ENCODE data around the gene TRAK2. TPM values are rescaled to one million over a fixed set of nuclear protein-coding genes. Genes with fewer than 3 reads are reported as not detected.
"Not testable (repeated sequence)": the region's sequence is repeated elsewhere in the genome, so short reads cannot be mapped to it uniquely, and the experiment has no call there.

The TRAK2 gene
- polyA plus RNA-seq, 1 of the 3 experiments (the other 2 are of a cell fraction): 10.4 TPM

GRCh38 chr2:201369775-201370174 lies 81.5 kb downstream of the TRAK2 start:
- TF ChIP-seq TAF1 (IDR thresholded peaks at IDR 0.05; ENCODE audit: borderline replicate concordance, low read depth, low read length): no peak
- TF ChIP-seq MEF2A (IDR thresholded peaks at IDR 0.05; ENCODE audit: borderline replicate concordance, low read depth): no peak
- TF ChIP-seq EZH2phosphoT487 (IDR thresholded peaks at IDR 0.05; ENCODE audit: borderline replicate concordance, low read depth): no peak
- TF ChIP-seq TEAD4 (IDR thresholded peaks at IDR 0.05; ENCODE audit: borderline replicate concordance, insufficient read depth): no peak
- TF ChIP-seq FOXJ3 (CRISPR knock-in tag; IDR thresholded peaks at IDR 0.05): no peak
- TF ChIP-seq RAD21 (IDR thresholded peaks at IDR 0.05; ENCODE audit: low read length): no peak
- TF ChIP-seq IRF3 (IDR thresholded peaks at IDR 0.05; ENCODE audit: low read depth, low read length): no peak
- no peak for TF ChIP-seq EP300 (IDR thresholded peaks at IDR 0.05; ENCODE audit: borderline replicate concordance in 1 of 2, low read depth in 1 of 2, low read length in 1 of 2)
- no peak for TF ChIP-seq SIN3A (IDR thresholded peaks at IDR 0.05; ENCODE audit: borderline replicate concordance, low read depth, low read length)
- TF ChIP-seq NRF1 (IDR thresholded peaks at IDR 0.05; ENCODE audit: low read depth, low read length): no peak
- TF ChIP-seq USF2 (IDR thresholded peaks at IDR 0.05; ENCODE audit: borderline replicate concordance, low read depth, low read length): no peak
- no peak for TF ChIP-seq FOSL2 (IDR thresholded peaks at IDR 0.05; ENCODE audit: borderline replicate concordance, low read depth)
- no peak for TF ChIP-seq CHD2 (IDR thresholded peaks at IDR 0.05; ENCODE audit: low read length, partially characterized antibody)
- peaks cover 0 to 23% of the 10 kb centered on the region in 2 experiments for H3K36me3 ChIP-seq (replicated peaks in 1 of 2; ENCODE audit: control insufficient read depth in 1 of 2, insufficient read depth in 2 of 2, low read length in 1 of 2)
- CTCF ChIA-PET: no interaction called here

GRCh38 chr2:201369318-201369717 lies 81.9 kb downstream of the TRAK2 start:
- H3K4me2 ChIP-seq; H4K20me1 ChIP-seq (ENCODE audit: insufficient read depth); H3K27me3 ChIP-seq (ENCODE audit: insufficient read depth); H3K79me2 ChIP-seq (ENCODE audit: insufficient read depth); DNase-seq; H3K9ac ChIP-seq; POLR2A ChIA-PET; H3K27ac ChIP-seq (ENCODE audit: low read depth in 2 of 2, low read length in 1 of 2); H3K9me2 ChIP-seq; H2AFZ ChIP-seq (ENCODE audit: low read depth); H3K4me3 ChIP-seq (ENCODE audit: low read depth in 2 of 2, low read length in 1 of 2); H3K4me1 ChIP-seq (ENCODE audit: control insufficient read depth in 1 of 2, insufficient read depth in 2 of 2, low read depth in 1 of 2, low read length in 1 of 2): not testable (repeated sequence)
- CTCF ChIA-PET: interaction anchor here (1.2 kb wide), 1 partner anchor 138 kb away, joined by 4 read pairs; no protein-coding TSS in a partner anchor
- H3K9me3 ChIP-seq: peaks cover 12% of the 10 kb centered on the region; the same call in 1 of the 2 replicates
- WGBS (ENCODE audit: low lambda C conversion rate): 84% methylated on average over 3 of the region's 8 CpGs
- peaks cover 13% of the 10 kb centered on the region for H3F3A ChIP-seq (replicated peaks; ENCODE audit: insufficient read depth)
- H3K36me3 ChIP-seq (replicated peaks in 1 of 2; ENCODE audit: control insufficient read depth in 1 of 2, insufficient read depth in 2 of 2, low read length in 1 of 2): peaks cover 0 to 22% of the 10 kb centered on the region in 2 experiments

More at GRCh38 chr2:201369775-201370174, 81.5 kb downstream of the TRAK2 start:
- Histone ChIP-seq H3K9ac (no peak overlapping the region), H3F3A (replicated peaks; ENCODE audit: insufficient read depth) (peaks cover 13% of the 10 kb centered on the region), H3K27ac (ENCODE audit: low read depth in 2 of 2, low read length in 1 of 2) (no peak overlapping the region), H3K27me3 (ENCODE audit: insufficient read depth) (no peaks in the 10 kb centered on the region), H2AFZ (ENCODE audit: low read depth) (no peak overlapping the region), H3K4me2 (no peak overlapping the region), H3K4me3 (ENCODE audit: low read depth in 2 of 2, low read length in 1 of 2) (no peak overlapping the region), H4K20me1 (ENCODE audit: insufficient read depth) (no peaks in the 10 kb centered on the region), H3K9me3 (peaks cover 8% of the 10 kb centered on the region; the same call in 1 of the 2 replicates), H3K79me2 (ENCODE audit: insufficient read depth) (no peaks in the 10 kb centered on the region), H3K9me2 (no peaks in the 10 kb centered on the region), H3K4me1 (ENCODE audit: control insufficient read depth in 1 of 2, insufficient read depth in 2 of 2, low read depth in 1 of 2, low read length in 1 of 2) (no peaks in the 10 kb centered on the region)
- POLR2A ChIA-PET: no interaction called here
- no peak for DNase-seq
- 78% methylated on average over 9 of the region's 11 CpGs for WGBS (ENCODE audit: low lambda C conversion rate)
